ENCODE results near the gene OTUD3. TPM values are rescaled to one million over a fixed set of nuclear protein-coding genes. Genes with fewer than 3 reads are reported as not detected.
A peak's percentile ranks its signal among the peaks of the same experiment; 100 is the strongest.
"Not testable (repeated sequence)": the region's sequence is repeated elsewhere in the genome, so short reads cannot be mapped to it uniquely, and the experiment has no call there.

OTUD3 gene
- total RNA-seq, 1 donor from 2014 or later = 7.1 TPM

- no peak for TF ChIP-seq CTCF (IDR thresholded peaks at IDR 0.05; ENCODE audit: insufficient read depth, low read length, severe bottlenecking)
- Histone ChIP-seq H3K36me3 (ENCODE audit: control insufficient read depth, insufficient read depth, low read length) (no peaks in the 10 kb centered on the region), H3K4me3 (ENCODE audit: low read depth, low read length) (no peak overlapping the region), H3K27me3 (ENCODE audit: control insufficient read depth, insufficient read depth, low read length) (no peaks in the 10 kb centered on the region)
- FAIRE-seq (no peak), DNase-seq (ENCODE audit: low read depth) (no peak)
Measured at GRCh38 chr1:19864570-19865160, 17.5 kb upstream of the OTUD3 start.

- no peak for TF ChIP-seq CTCF (IDR thresholded peaks at IDR 0.05; ENCODE audit: insufficient read depth, low read length, severe bottlenecking)
- no peaks in the 10 kb centered on the region for H3K36me3 ChIP-seq (ENCODE audit: control insufficient read depth, insufficient read depth, low read length)
- no peaks in the 10 kb centered on the region for H3K27me3 ChIP-seq (ENCODE audit: control insufficient read depth, insufficient read depth, low read length)
- FAIRE-seq = no peak
- H3K4me3 ChIP-seq (ENCODE audit: low read depth, low read length) = no peak overlapping the region
- DNase-seq (ENCODE audit: low read depth) = no peak
Measured at GRCh38 chr1:19866029-19866428, 16.2 kb upstream of the OTUD3 start.

GRCh38 chr1:19866758-19867157 is 15.4 kb upstream of the OTUD3 start:
- FAIRE-seq = no peak
- no peak for DNase-seq (ENCODE audit: low read depth)
- TF ChIP-seq CTCF (IDR thresholded peaks at IDR 0.05; ENCODE audit: insufficient read depth, low read length, severe bottlenecking) = no peak
- H3K27me3 ChIP-seq (ENCODE audit: control insufficient read depth, insufficient read depth, low read length) = no peaks in the 10 kb centered on the region
- H3K36me3 ChIP-seq (ENCODE audit: control insufficient read depth, insufficient read depth, low read length) = no peaks in the 10 kb centered on the region
- H3K4me3 ChIP-seq (ENCODE audit: low read depth, low read length) = no peak overlapping the region

- H3K4me3 ChIP-seq (ENCODE audit: low read depth, low read length); DNase-seq (ENCODE audit: low read depth); H3K27me3 ChIP-seq (ENCODE audit: control insufficient read depth, insufficient read depth, low read length); FAIRE-seq; H3K36me3 ChIP-seq (ENCODE audit: control insufficient read depth, insufficient read depth, low read length): not testable (repeated sequence)
Measured at GRCh38 chr1:19868575-19868974, 13.6 kb upstream of the OTUD3 start.

GRCh38 chr1:19869453-19869852 is 12.7 kb upstream of the OTUD3 start:
- not testable (repeated sequence) for H3K27me3 ChIP-seq (ENCODE audit: control insufficient read depth, insufficient read depth, low read length); H3K4me3 ChIP-seq (ENCODE audit: low read depth, low read length); DNase-seq (ENCODE audit: low read depth); H3K36me3 ChIP-seq (ENCODE audit: control insufficient read depth, insufficient read depth, low read length); FAIRE-seq

GRCh38 chr1:19869929-19870328 is 12.3 kb upstream of the OTUD3 start:
- H3K27me3 ChIP-seq (ENCODE audit: control insufficient read depth, insufficient read depth, low read length) = no peaks in the 10 kb centered on the region
- no peaks in the 10 kb centered on the region for H3K36me3 ChIP-seq (ENCODE audit: control insufficient read depth, insufficient read depth, low read length)
- no peak for TF ChIP-seq CTCF (IDR thresholded peaks at IDR 0.05; ENCODE audit: insufficient read depth, low read length, severe bottlenecking)
- FAIRE-seq = no peak
- DNase-seq (ENCODE audit: low read depth) = no peak
- no peak overlapping the region for H3K4me3 ChIP-seq (ENCODE audit: low read depth, low read length)

GRCh38 chr1:19872190-19872589 is 10.0 kb upstream of the OTUD3 start:
- H3K27me3 ChIP-seq (ENCODE audit: control insufficient read depth, insufficient read depth, low read length) = no peaks in the 10 kb centered on the region

More at GRCh38 chr1:19872190-19872589, 10.0 kb upstream of the OTUD3 start:
- peak; percentile 48 for TF ChIP-seq CTCF (IDR thresholded peaks at IDR 0.05; ENCODE audit: insufficient read depth, low read length, severe bottlenecking)
- DNase-seq (ENCODE audit: low read depth) (peak; percentile 90), FAIRE-seq (no peak)
- no peaks in the 10 kb centered on the region for H3K36me3 ChIP-seq (ENCODE audit: control insufficient read depth, insufficient read depth, low read length)
- H3K4me3 ChIP-seq (ENCODE audit: low read depth, low read length) = no peak overlapping the region
